Loucy (cell line): ENCODE measurements around the gene AADACL4.
"Not testable (repeated sequence)": the region's sequence is repeated elsewhere in the genome, so short reads cannot be mapped to it uniquely, and the experiment has no call there.

Experiments used
- H2AFZ ChIP-seq: fragments of 200-600 bp; sonication (generic); 2 replicates; pipeline ENCODE4 v1.6.0; 2016; ENCODE audit warnings: antibody characterized with exemption, mild to moderate bottlenecking, low read length, moderate library complexity
- H3F3A ChIP-seq: fragments of 200-600 bp; 2 replicates; pipeline ENCODE4 v1.6.0; 2016; ENCODE audit warnings: antibody characterized with exemption, low read depth, mild to moderate bottlenecking
- H3K27me3 ChIP-seq: fragments of 200-600 bp; sonication (generic); 2 replicates; pipeline ENCODE4 v1.6.1; 2014; ENCODE audit warnings: low read length, mild to moderate bottlenecking; ENCODE audit not compliant: insufficient read depth, poor library complexity, severe bottlenecking
- H3K36me3 ChIP-seq: fragments of 200-600 bp; sonication (generic); 2 replicates; pipeline ENCODE4 v1.6.1; 2016; ENCODE audit warnings: low read length; ENCODE audit not compliant: insufficient read depth
- H3K4me1 ChIP-seq: fragments of 200-600 bp; sonication (generic); 2 replicates; pipeline ENCODE4 v1.5.1; 2014; ENCODE audit warnings: low read length, mild to moderate bottlenecking; ENCODE audit not compliant: insufficient read depth, poor library complexity, severe bottlenecking
- H3K4me2 ChIP-seq: fragments of 200-600 bp; sonication (generic); 2 replicates; pipeline ENCODE4 v1.6.0; 2014; ENCODE audit warnings: antibody characterized with exemption, low read length, low read depth, mild to moderate bottlenecking; ENCODE audit not compliant: poor library complexity, severe bottlenecking
- H3K4me3 ChIP-seq: fragments of 200-600 bp; sonication (generic); 2 replicates; pipeline ENCODE4 v1.5.1; 2014; ENCODE audit warnings: low read length, mild to moderate bottlenecking, mixed read lengths; ENCODE audit not compliant: poor library complexity, severe bottlenecking
- H3K79me2 ChIP-seq: fragments of 200-600 bp; sonication (generic); 2 replicates; pipeline ENCODE4 v1.6.1; 2014; ENCODE audit warnings: low read length; ENCODE audit not compliant: insufficient read depth
- H3K9ac ChIP-seq: fragments of 200-600 bp; sonication (generic); 2 replicates; pipeline ENCODE4 v1.6.0; 2014; ENCODE audit warnings: mild to moderate bottlenecking, low read depth, low read length, moderate library complexity; ENCODE audit not compliant: poor library complexity, severe bottlenecking
- H3K9me2 ChIP-seq: fragments of 200-600 bp; sonication (generic); replicated peaks from 2 replicates; pipeline ENCODE4 v1.6.1; 2016; ENCODE audit warnings: low read depth, low read length, mixed read lengths
- H3K9me3 ChIP-seq: fragments of 200-600 bp; sonication (generic); 2 replicates; pipeline ENCODE4 v1.6.1; 2014; ENCODE audit warnings: mild to moderate bottlenecking, antibody characterized with exemption, low read length, low read depth; ENCODE audit not compliant: insufficient read depth
- H4K20me1 ChIP-seq: fragments of 200-600 bp; sonication (generic); 2 replicates; pipeline ENCODE4 v1.6.0; 2014; ENCODE audit warnings: antibody characterized with exemption, low read length, mild to moderate bottlenecking; ENCODE audit not compliant: insufficient read depth, poor library complexity, severe bottlenecking
- CTCF ChIP-seq: fragments of 200-600 bp; sonication (generic); conservative IDR thresholded peaks from 2 replicates; pipeline ENCODE4 v1.5.1; 2014; ENCODE audit warnings: mild to moderate bottlenecking, antibody characterized with exemption, low read length
- EZH2phosphoT487 ChIP-seq: fragments of 200-600 bp; IDR thresholded peaks from 2 replicates; pipeline ENCODE4 v1.6.1; 2018; ENCODE audit warnings: antibody characterized with exemption, mild to moderate bottlenecking, moderate library complexity, borderline replicate concordance

Gene AADACL4

GRCh38 chr1:12674358-12674757 is 30.5 kb downstream of the AADACL4 start:
- no peak overlapping the region for H2AFZ ChIP-seq
- no peak for TF ChIP-seq CTCF
- no peak for TF ChIP-seq EZH2phosphoT487
- H4K20me1 ChIP-seq, result no peaks in the 10 kb centered on the region
- H3K36me3 ChIP-seq, result no peaks in the 10 kb centered on the region
- no peaks in the 10 kb centered on the region for H3K79me2 ChIP-seq
- H3K27me3 ChIP-seq, result no peaks in the 10 kb centered on the region
- H3F3A ChIP-seq, result no peaks in the 10 kb centered on the region
- no peaks in the 10 kb centered on the region for H3K4me1 ChIP-seq
- no peak overlapping the region for H3K9ac ChIP-seq
- no peaks in the 10 kb centered on the region for H3K9me3 ChIP-seq
- H3K4me2 ChIP-seq, result no peak overlapping the region
- H3K4me3 ChIP-seq, result no peak overlapping the region
- no peaks in the 10 kb centered on the region for H3K9me2 ChIP-seq

DNA sequence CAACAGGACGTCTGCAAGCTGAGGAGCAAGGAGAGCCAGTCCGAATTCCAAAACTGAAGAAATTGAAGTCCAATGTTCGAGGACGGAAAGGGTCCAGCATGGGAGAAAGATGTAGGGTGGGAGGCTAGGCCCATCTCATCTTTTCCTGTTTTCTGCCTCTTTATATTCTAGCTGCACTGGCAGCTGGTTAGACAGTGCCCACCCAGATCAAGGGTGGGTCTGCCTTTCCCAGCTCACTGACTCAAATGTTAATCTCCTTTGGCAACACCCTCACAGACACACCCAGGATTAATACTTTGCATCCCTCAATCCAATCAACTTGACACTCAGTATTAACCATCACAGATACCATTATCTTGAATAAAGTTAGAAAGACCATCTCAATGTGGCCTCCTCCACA is 32.2 kb downstream of the AADACL4 start:
- not testable (repeated sequence) for H3F3A ChIP-seq, H3K27me3 ChIP-seq, H2AFZ ChIP-seq, H3K36me3 ChIP-seq, H3K9me2 ChIP-seq, H3K4me3 ChIP-seq, H4K20me1 ChIP-seq, H3K9me3 ChIP-seq, H3K4me2 ChIP-seq, H3K4me1 ChIP-seq, H3K79me2 ChIP-seq, H3K9ac ChIP-seq

GRCh38 chr1:12677565-12677964 is 33.7 kb downstream of the AADACL4 start:
- Histone ChIP-seq H2AFZ (no peak overlapping the region), H3K9me2 (no peaks in the 10 kb centered on the region), H3F3A (no peaks in the 10 kb centered on the region), H3K4me2 (no peak overlapping the region), H3K9me3 (peaks cover 6% of the 10 kb centered on the region; the same call in 1 of the 2 replicates), H4K20me1 (no peaks in the 10 kb centered on the region), H3K4me3 (no peak overlapping the region), H3K36me3 (no peaks in the 10 kb centered on the region), H3K9ac (no peak overlapping the region), H3K27me3 (no peaks in the 10 kb centered on the region), H3K79me2 (no peaks in the 10 kb centered on the region), H3K4me1 (no peaks in the 10 kb centered on the region)
- no peak for TF ChIP-seq EZH2phosphoT487
- no peak for TF ChIP-seq CTCF

DNA sequence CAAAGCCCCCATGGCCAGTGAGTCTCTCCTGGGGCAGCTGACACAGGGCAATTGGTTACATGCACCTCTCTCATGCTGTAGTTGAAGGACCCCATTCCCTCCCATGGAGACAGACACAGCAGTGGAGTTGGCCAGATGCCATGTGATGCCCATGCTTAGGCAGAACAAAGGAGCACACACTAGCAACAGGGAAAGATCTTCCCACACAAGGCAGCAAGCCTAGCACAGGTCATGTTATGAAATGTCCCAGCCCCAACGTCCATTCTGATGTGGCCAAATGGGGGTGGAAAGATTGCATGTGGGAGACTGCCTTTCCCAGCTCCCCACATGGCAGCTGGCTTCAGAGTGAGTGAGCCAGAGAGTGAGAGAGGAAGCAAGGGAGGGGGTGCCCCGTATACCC is 34.5 kb downstream of the AADACL4 start:
- Histone ChIP-seq H3K36me3 (no peaks in the 10 kb centered on the region), H3K4me2 (no peak overlapping the region), H3F3A (no peaks in the 10 kb centered on the region), H3K4me1 (no peaks in the 10 kb centered on the region), H3K4me3 (no peak overlapping the region), H3K9me3 (peaks cover 6% of the 10 kb centered on the region; the same call in 1 of the 2 replicates), H3K79me2 (no peaks in the 10 kb centered on the region), H4K20me1 (no peaks in the 10 kb centered on the region), H3K27me3 (no peaks in the 10 kb centered on the region), H3K9me2 (no peaks in the 10 kb centered on the region), H3K9ac (no peak overlapping the region), H2AFZ (no peak overlapping the region)
- TF ChIP-seq CTCF (no peak), EZH2phosphoT487 (no peak)
